A673 (cell line): ENCODE results near the gene FGF12.

Source experiments
- CTCF ChIP-seq: fragments of 300-800, 200-600 bp; sonication (generic); conservative IDR thresholded peaks from 2 replicates; pipeline ENCODE4 v1.5.1; 2017; ENCODE audit warnings: low read depth, mild to moderate bottlenecking, antibody characterized with exemption, low read length, moderate library complexity, mixed read lengths
- EZH2 ChIP-seq: fragments of 200-600 bp; sonication (generic); IDR thresholded peaks from 2 replicates; pipeline ENCODE4 v1.6.1; 2017; ENCODE audit warnings: borderline replicate concordance, low read depth, mild to moderate bottlenecking, mixed read lengths, antibody characterized with exemption, low read length; ENCODE audit not compliant: poor library complexity, severe bottlenecking

GRCh38 chr3:192373032-192373431 is 354.3 kb downstream of the FGF12 start:
- TF ChIP-seq CTCF, result no peak
- no peak for TF ChIP-seq EZH2
